ENCODE measurements around the gene TTLL3. TPM values are rescaled to one million over a fixed set of nuclear protein-coding genes. Genes with fewer than 3 reads are reported as not detected.

TTLL3 gene
- total RNA-seq, 1 donor from 2014 or later, result 50.0 TPM

- Histone ChIP-seq H3K9me3 (no peaks in the 10 kb centered on the region), H3K27me3 (ENCODE audit: low read depth) (no peaks in the 10 kb centered on the region), H3K4me1 (peaks cover 26% of the 10 kb centered on the region), H3K4me3 (no peak overlapping the region), H3K27ac (peak overlapping the region; percentile 71), H3K36me3 (peaks cover 56% of the 10 kb centered on the region)
- intact Hi-C loops (cut with DNase I), result no loop called here
- no peak for ATAC-seq
- DNase-seq, result no peak
- TF ChIP-seq CTCF (IDR thresholded peaks at IDR 0.05), result no peak
Measured at GRCh38 chr3:9780458-9780812, 29.6 kb upstream of the TTLL3 start.

GRCh38 chr3:9780910-9781309 lies 29.2 kb upstream of the TTLL3 start:
- no peak for ATAC-seq

GRCh38 chr3:9781551-9781950 lies 28.5 kb upstream of the TTLL3 start:
- Histone ChIP-seq H3K36me3 (peaks cover 66% of the 10 kb centered on the region), H3K4me3 (no peak overlapping the region), H3K4me1 (peaks cover 26% of the 10 kb centered on the region), H3K27me3 (ENCODE audit: low read depth) (no peaks in the 10 kb centered on the region), H3K9me3 (no peaks in the 10 kb centered on the region), H3K27ac (no peak overlapping the region)
- no peak for TF ChIP-seq CTCF (IDR thresholded peaks at IDR 0.05)
- DNase-seq (no peak), ATAC-seq (no peak)
- intact Hi-C loops (cut with DNase I), result no loop called here

More at GRCh38 chr3:9780910-9781309, 29.2 kb upstream of the TTLL3 start:
- Histone ChIP-seq H3K4me1 (peaks cover 26% of the 10 kb centered on the region), H3K9me3 (no peaks in the 10 kb centered on the region), H3K27me3 (ENCODE audit: low read depth) (no peaks in the 10 kb centered on the region), H3K4me3 (no peak overlapping the region), H3K27ac (peak overlapping the region; percentile 71), H3K36me3 (peaks cover 61% of the 10 kb centered on the region)
- intact Hi-C loops (cut with DNase I), result no loop called here
- no peak for DNase-seq
- no peak for TF ChIP-seq CTCF (IDR thresholded peaks at IDR 0.05)

- TF ChIP-seq CTCF (IDR thresholded peaks at IDR 0.05), result no peak
- DNase-seq (no peak), ATAC-seq (no peak)
- Histone ChIP-seq H3K9me3 (no peaks in the 10 kb centered on the region), H3K36me3 (peaks cover 71% of the 10 kb centered on the region), H3K4me1 (peaks cover 26% of the 10 kb centered on the region), H3K27ac (no peak overlapping the region), H3K27me3 (ENCODE audit: low read depth) (no peaks in the 10 kb centered on the region), H3K4me3 (no peak overlapping the region)
- intact Hi-C loops (cut with DNase I), result no loop called here
Measured at GRCh38 chr3:9781978-9782603, 28.0 kb upstream of the TTLL3 start.

GRCh38 chr3:9782770-9783169 lies 27.3 kb upstream of the TTLL3 start:
- H3K9me3 ChIP-seq, result no peaks in the 10 kb centered on the region
- TF ChIP-seq CTCF (IDR thresholded peaks at IDR 0.05), result no peak
- H3K36me3 ChIP-seq, result peaks cover 78% of the 10 kb centered on the region
- ATAC-seq (no peak), DNase-seq (no peak)
- H3K4me1 ChIP-seq, result peaks cover 24% of the 10 kb centered on the region
- no peak overlapping the region for H3K27ac ChIP-seq
- intact Hi-C loops (cut with DNase I), result no loop called here
- H3K27me3 ChIP-seq (ENCODE audit: low read depth), result no peaks in the 10 kb centered on the region
- H3K4me3 ChIP-seq, result no peak overlapping the region
